H9 (cell line): ENCODE results near the gene EDN3. TPM values are rescaled to one million over a fixed set of nuclear protein-coding genes. Genes with fewer than 3 reads are reported as not detected.

Experiments
- DNase-seq: peaks from one replicate; pipeline ENCODE4 v3.0.0-alpha.2; 2017
- H2AFZ ChIP-seq: one replicate; pipeline ENCODE4 v1.6.1; 2013; ENCODE audit warnings: mild to moderate bottlenecking, low read length, control low read depth, moderate library complexity
- H2AK5ac ChIP-seq: 2 replicates; pipeline ENCODE4 v1.6.1; 2013; ENCODE audit warnings: low read length, control low read depth, mixed read lengths; ENCODE audit not compliant: insufficient read length
- H2BK120ac ChIP-seq: one replicate; pipeline ENCODE4 v1.6.1; 2013; ENCODE audit warnings: low read depth, mild to moderate bottlenecking, low read length, control low read depth, inconsistent platforms; ENCODE audit not compliant: poor library complexity, severe bottlenecking
- H2BK12ac ChIP-seq: 2 replicates; pipeline ENCODE4 v1.6.1; 2013; ENCODE audit warnings: low read length, control low read depth, mixed read lengths, low read depth; ENCODE audit not compliant: insufficient read length
- H2BK15ac ChIP-seq: 2 replicates; pipeline ENCODE4 v1.6.1; 2013; ENCODE audit warnings: low read depth, low read length, control low read depth
- H2BK20ac ChIP-seq: one replicate; pipeline ENCODE4 v1.6.1; 2013; ENCODE audit warnings: low read depth, mild to moderate bottlenecking, low read length, control low read depth, inconsistent platforms; ENCODE audit not compliant: poor library complexity, severe bottlenecking
- H2BK5ac ChIP-seq: 2 replicates; pipeline ENCODE4 v1.6.1; 2013; ENCODE audit warnings: low read length, control low read depth, mixed read lengths; ENCODE audit not compliant: insufficient read length
- H3K14ac ChIP-seq: 2 replicates; pipeline ENCODE4 v1.6.1; 2013; ENCODE audit warnings: low read length, control low read depth; ENCODE audit not compliant: insufficient read depth
- H3K18ac ChIP-seq: 2 replicates; pipeline ENCODE4 v1.6.1; 2013; ENCODE audit warnings: low read depth, mild to moderate bottlenecking, mixed read lengths, low read length, control low read depth; ENCODE audit not compliant: insufficient read length
- H3K23ac ChIP-seq: 2 replicates; pipeline ENCODE4 v1.6.1; 2013; ENCODE audit warnings: low read length, control low read depth, mixed read lengths, low read depth; ENCODE audit not compliant: insufficient read length
- H3K23me2 ChIP-seq: 2 replicates; pipeline ENCODE4 v1.6.1; 2013; ENCODE audit warnings: low read depth, mild to moderate bottlenecking, mixed read lengths, low read length, control low read depth; ENCODE audit not compliant: insufficient read length, poor library complexity, severe bottlenecking
- H3K27ac ChIP-seq: 2 replicates; pipeline ENCODE4 v1.5.1; 2013; ENCODE audit warnings: low read length, control low read depth, mixed read lengths, low read depth; ENCODE audit not compliant: insufficient read length
- H3K27me3 ChIP-seq: 2 replicates; pipeline ENCODE4 v1.6.1; 2013; ENCODE audit warnings: low read length, control low read depth, inconsistent platforms; ENCODE audit not compliant: insufficient read depth
- H3K4ac ChIP-seq: 2 replicates; pipeline ENCODE4 v1.6.1; 2013; ENCODE audit warnings: low read depth, mild to moderate bottlenecking, control low read depth, inconsistent platforms, low read length, moderate library complexity
- H3K4me1 ChIP-seq: 2 replicates; pipeline ENCODE4 v1.6.1; 2013; ENCODE audit warnings: low read length, control low read depth, inconsistent platforms; ENCODE audit not compliant: insufficient read depth
- H3K4me2 ChIP-seq: 2 replicates; pipeline ENCODE4 v1.6.1; 2013; ENCODE audit warnings: low read length, control low read depth, mixed read lengths; ENCODE audit not compliant: insufficient read length, insufficient read depth
- H3K56ac ChIP-seq: 2 replicates; pipeline ENCODE4 v1.6.1; 2013; ENCODE audit warnings: low read depth, mild to moderate bottlenecking, mixed read lengths, low read length, control low read depth; ENCODE audit not compliant: insufficient read length
- H3K79me1 ChIP-seq: 2 replicates; pipeline ENCODE4 v1.6.1; 2013; ENCODE audit warnings: low read depth, mild to moderate bottlenecking, moderate library complexity, low read length, control low read depth, inconsistent platforms; ENCODE audit not compliant: insufficient read depth, poor library complexity, severe bottlenecking
- H3K79me2 ChIP-seq: 2 replicates; pipeline ENCODE4 v1.6.1; 2013; ENCODE audit warnings: low read length, control low read depth, inconsistent platforms; ENCODE audit not compliant: insufficient read depth
- H3K9ac ChIP-seq: 2 replicates; pipeline ENCODE4 v1.6.1; 2013; ENCODE audit warnings: low read length, control low read depth, mixed read lengths; ENCODE audit not compliant: insufficient read length; ENCODE audit errors: extremely low read depth
- H3K9me3 ChIP-seq: one replicate; pipeline ENCODE4 v1.6.1; 2013; ENCODE audit warnings: low read depth, low read length, inconsistent platforms; ENCODE audit not compliant: control insufficient read depth
- H3T11ph ChIP-seq: one replicate; pipeline ENCODE4 v1.6.1; 2013; ENCODE audit warnings: mild to moderate bottlenecking, low read length, control low read depth, inconsistent platforms
- H4K20me1 ChIP-seq: one replicate; pipeline ENCODE4 v1.6.1; 2013; ENCODE audit not compliant: control insufficient read depth, insufficient read length, insufficient read depth
- H4K5ac ChIP-seq: 2 replicates; pipeline ENCODE4 v1.6.1; 2013; ENCODE audit warnings: low read depth, mild to moderate bottlenecking, mixed read lengths, low read length, control low read depth; ENCODE audit not compliant: insufficient read length
- H4K8ac ChIP-seq: replicated peaks from 2 replicates; pipeline ENCODE4 v1.6.1; 2013; ENCODE audit warnings: low read length, control low read depth, mixed read lengths, low read depth; ENCODE audit not compliant: insufficient read length
- H4K91ac ChIP-seq: 2 replicates; pipeline ENCODE4 v1.6.1; 2013; ENCODE audit warnings: low read depth, mild to moderate bottlenecking, moderate library complexity, mixed read lengths, low read length, control low read depth; ENCODE audit not compliant: insufficient read length
- H3K27ac Mint-ChIP-seq, 3 experiments: 2 replicates in 2 of 3; 3 replicates in 1 of 3; pipeline ENCODE4 v1.8.0; 2020 to 2021; ENCODE audit warnings: mixed read lengths in 3 of 3, mild to moderate bottlenecking in 1 of 3, moderate library complexity in 1 of 3
- H3K27me3 Mint-ChIP-seq: 2 replicates; pipeline ENCODE4 v1.8.0; 2021; ENCODE audit warnings: low read depth, mild to moderate bottlenecking, moderate library complexity, mixed read lengths
- H3K36me3 Mint-ChIP-seq, 3 experiments: 2 replicates in 2 of 3; 3 replicates in 1 of 3; pipeline ENCODE4 v1.8.0; 2020 to 2021; ENCODE audit warnings: low read depth in 3 of 3, mixed read lengths in 3 of 3; ENCODE audit not compliant: insufficient read depth in 1 of 3
- H3K4me1 Mint-ChIP-seq, 2 experiments: 2 replicates each; pipeline ENCODE4 v1.8.0; 2020; ENCODE audit warnings: mixed read lengths in 2 of 2
- H3K4me3 Mint-ChIP-seq, 2 experiments: 2 replicates in 1 of 2; 3 replicates in 1 of 2; pipeline ENCODE4 v1.8.0; 2020 to 2021; ENCODE audit warnings: mild to moderate bottlenecking in 2 of 2, mixed read lengths in 2 of 2, moderate library complexity in 1 of 2
- H3K9me3 Mint-ChIP-seq, 2 experiments: 2 replicates in 1 of 2; 3 replicates in 1 of 2; pipeline ENCODE4 v1.8.0; 2020; ENCODE audit warnings: mild to moderate bottlenecking in 2 of 2, mixed read lengths in 2 of 2, moderate library complexity in 1 of 2
- WGBS: extraction: QIAGEN DNeasy Blood & Tissue Kit; methylation state at CpG from one replicate; pipeline ENCODE4 v1.1.7; 2013; ENCODE audit warnings: missing lambda C conversion rate, low lambda C conversion rate, mixed read lengths; ENCODE audit not compliant: insufficient read length; ENCODE audit errors: extremely low coverage; 5-methylcytosine and 5-hydroxymethylcytosine counted together
- total RNA-seq: library from RNA; stranded (reverse); gene quantifications from 2 replicates; pipeline ENCODE4 v1.2.1, GENCODE V29; 2021
- TF ChIP-seq, protein P1 (sequence below): fragments of 200-600 bp; sonication (generic); conservative IDR thresholded peaks from 3 replicates; pipeline ENCODE4 v1.8.0; 2021; ENCODE audit warnings: antibody characterized with exemption, mild to moderate bottlenecking

Gene EDN3
- total RNA-seq, 1 experiment from 2014 or later: 0.20 TPM

DNA sequence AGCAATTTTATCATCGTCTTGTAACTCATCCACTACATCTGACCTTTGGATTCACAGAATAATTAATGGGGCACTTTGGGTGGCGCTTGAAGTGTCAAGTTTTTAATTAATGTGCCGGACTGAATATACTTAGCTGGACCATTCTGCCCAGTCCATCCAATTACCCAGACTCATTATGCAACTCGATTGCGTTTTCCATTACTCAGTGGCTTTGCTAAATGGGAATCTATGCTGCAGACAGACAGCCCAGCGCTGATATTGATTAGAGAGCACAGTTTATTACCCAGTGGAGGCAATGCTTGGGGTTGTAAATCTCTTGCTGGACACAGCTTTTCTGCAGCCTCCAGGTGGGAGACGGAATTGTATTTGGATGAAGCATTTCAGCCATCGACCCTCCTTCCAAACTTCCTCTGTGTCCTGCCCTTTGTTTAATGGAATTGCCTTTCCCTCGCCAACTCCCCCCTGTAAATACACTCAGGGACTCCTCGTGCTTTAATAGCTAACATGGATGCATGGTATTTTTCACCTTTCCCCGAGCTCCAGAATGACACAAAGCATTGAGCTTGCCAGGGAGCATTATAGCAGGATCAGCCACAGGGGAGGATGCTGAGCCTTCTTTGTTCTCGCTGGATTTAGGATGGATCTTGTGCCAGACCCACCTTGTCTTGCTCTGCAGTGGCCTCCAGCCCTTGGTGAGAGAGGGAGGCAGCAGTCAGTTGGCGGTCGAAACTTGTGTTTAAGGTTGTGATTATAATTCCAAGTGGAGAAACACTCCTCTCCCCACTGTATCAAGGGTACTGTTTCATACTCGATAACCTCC is 59.7 kb downstream of the EDN3 start:
- peaks cover 3% of the 10 kb centered on the region for H3K27me3 Mint-ChIP-seq
- no peak overlapping the region for H4K5ac ChIP-seq
- H3K4me2 ChIP-seq: no peak overlapping the region
- DNase-seq: no peak
- no peaks in the 10 kb centered on the region; the same call in 1 of the 2 replicates for H3K27me3 ChIP-seq
- TF ChIP-seq, protein P1, sequence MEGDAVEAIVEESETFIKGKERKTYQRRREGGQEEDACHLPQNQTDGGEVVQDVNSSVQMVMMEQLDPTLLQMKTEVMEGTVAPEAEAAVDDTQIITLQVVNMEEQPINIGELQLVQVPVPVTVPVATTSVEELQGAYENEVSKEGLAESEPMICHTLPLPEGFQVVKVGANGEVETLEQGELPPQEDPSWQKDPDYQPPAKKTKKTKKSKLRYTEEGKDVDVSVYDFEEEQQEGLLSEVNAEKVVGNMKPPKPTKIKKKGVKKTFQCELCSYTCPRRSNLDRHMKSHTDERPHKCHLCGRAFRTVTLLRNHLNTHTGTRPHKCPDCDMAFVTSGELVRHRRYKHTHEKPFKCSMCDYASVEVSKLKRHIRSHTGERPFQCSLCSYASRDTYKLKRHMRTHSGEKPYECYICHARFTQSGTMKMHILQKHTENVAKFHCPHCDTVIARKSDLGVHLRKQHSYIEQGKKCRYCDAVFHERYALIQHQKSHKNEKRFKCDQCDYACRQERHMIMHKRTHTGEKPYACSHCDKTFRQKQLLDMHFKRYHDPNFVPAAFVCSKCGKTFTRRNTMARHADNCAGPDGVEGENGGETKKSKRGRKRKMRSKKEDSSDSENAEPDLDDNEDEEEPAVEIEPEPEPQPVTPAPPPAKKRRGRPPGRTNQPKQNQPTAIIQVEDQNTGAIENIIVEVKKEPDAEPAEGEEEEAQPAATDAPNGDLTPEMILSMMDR: no peak
- no peak overlapping the region for H2BK120ac ChIP-seq
- no peak overlapping the region for H3T11ph ChIP-seq
- H3K9ac ChIP-seq: no peak overlapping the region
- no peak overlapping the region for H2BK20ac ChIP-seq
- H4K20me1 ChIP-seq: no peaks in the 10 kb centered on the region
- H3K18ac ChIP-seq: no peak overlapping the region
- no peak overlapping the region for H3K14ac ChIP-seq
- H3K23me2 ChIP-seq: no peaks in the 10 kb centered on the region
- H2AK5ac ChIP-seq: no peak overlapping the region
- no peak overlapping the region for H2BK12ac ChIP-seq
- H4K91ac ChIP-seq: no peak overlapping the region
- peaks cover 8 to 28% of the 10 kb centered on the region in 2 experiments for H3K4me1 Mint-ChIP-seq
- H3K27ac Mint-ChIP-seq: no peak overlapping the region
- H3K4me3 Mint-ChIP-seq: no peak overlapping the region
- H3K27ac ChIP-seq: no peak overlapping the region
- H3K9me3 Mint-ChIP-seq: no peaks in the 10 kb centered on the region; a peak in 1 of 5 replicates
- no peaks in the 10 kb centered on the region for H3K36me3 Mint-ChIP-seq
- H2BK15ac ChIP-seq: no peak overlapping the region
- no peaks in the 10 kb centered on the region for H3K79me1 ChIP-seq
- no peaks in the 10 kb centered on the region for H3K79me2 ChIP-seq
- no peak overlapping the region for H3K4ac ChIP-seq
- no peaks in the 10 kb centered on the region for H3K9me3 ChIP-seq
- no peaks in the 10 kb centered on the region for H3K4me1 ChIP-seq
- H2AFZ ChIP-seq: no peak overlapping the region
- H4K8ac ChIP-seq: no peak overlapping the region
- no CpG with 5 or more reads among the region's 15 CpGs for WGBS
- H2BK5ac ChIP-seq: no peak overlapping the region
- no peak overlapping the region for H3K23ac ChIP-seq
- no peak overlapping the region for H3K56ac ChIP-seq
